Fibroblast of skin of abdomen (primary cell): ENCODE results near the gene MNX1.

Experiments
- DNase-seq: peaks from one replicate; pipeline ENCODE4 v3.0.0-alpha.2; 2013

The MNX1 gene

GRCh38 chr7:157014635-157015555, 4.4 kb upstream of the MNX1 start:
- DNase-seq: no peak

GRCh38 chr7:157013602-157014549, 3.4 kb upstream of the MNX1 start:
- no peak for DNase-seq

- DNase-seq: no peak
Observed at GRCh38 chr7:157013101-157013500, 2.6 kb upstream of the MNX1 start.

- no peak for DNase-seq
Observed at GRCh38 chr7:157012113-157012547, 1.7 kb upstream of the MNX1 start.

GRCh38 chr7:157011333-157012112, 1.1 kb upstream of the MNX1 start:
- DNase-seq: no peak

- DNase-seq: no peak
Observed at GRCh38 chr7:157009778-157010587, 480 bp downstream of the MNX1 start.

- no peak for DNase-seq
Observed at GRCh38 chr7:157009170-157009777, 1.2 kb downstream of the MNX1 start.

GRCh38 chr7:157008206-157009169, 2.0 kb downstream of the MNX1 start:
- no peak for DNase-seq

GRCh38 chr7:157007470-157008066, 2.9 kb downstream of the MNX1 start:
- DNase-seq: no peak

- DNase-seq: no peak
Observed at GRCh38 chr7:157006829-157007469, 3.5 kb downstream of the MNX1 start.

GRCh38 chr7:157006205-157006747, 4.2 kb downstream of the MNX1 start:
- DNase-seq: no peak

- DNase-seq: no peak
Observed at GRCh38 chr7:157005456-157006204, 4.8 kb downstream of the MNX1 start.

- DNase-seq: no peak
Observed at GRCh38 chr7:157004521-157005455, 5.7 kb downstream of the MNX1 start.

GRCh38 chr7:157003756-157004520, 6.5 kb downstream of the MNX1 start:
- DNase-seq: peak; percentile 29

- DNase-seq: no peak
Observed at GRCh38 chr7:157003445-157003755, 7.1 kb downstream of the MNX1 start.

GRCh38 chr7:157002819-157003421, 7.5 kb downstream of the MNX1 start:
- no peak for DNase-seq
